Hematopoietic multipotent progenitor cell treated with erythropoietin and hydrocortisone succinate and interleukin-3 and kit ligand, for 17 days (in vitro differentiated cells): ENCODE data around the gene B4GALNT4.
"Not testable (repeated sequence)": the region's sequence is repeated elsewhere in the genome, so short reads cannot be mapped to it uniquely, and the experiment has no call there.

Experiments used
- DNase-seq: peaks from one replicate; pipeline ENCODE4 v3.0.0-alpha.2; 2015; ENCODE audit warnings: low spot score

The B4GALNT4 gene

GRCh38 chr11:422249-422656 is 53.0 kb downstream of the B4GALNT4 start:
- DNase-seq: no peak

DNA sequence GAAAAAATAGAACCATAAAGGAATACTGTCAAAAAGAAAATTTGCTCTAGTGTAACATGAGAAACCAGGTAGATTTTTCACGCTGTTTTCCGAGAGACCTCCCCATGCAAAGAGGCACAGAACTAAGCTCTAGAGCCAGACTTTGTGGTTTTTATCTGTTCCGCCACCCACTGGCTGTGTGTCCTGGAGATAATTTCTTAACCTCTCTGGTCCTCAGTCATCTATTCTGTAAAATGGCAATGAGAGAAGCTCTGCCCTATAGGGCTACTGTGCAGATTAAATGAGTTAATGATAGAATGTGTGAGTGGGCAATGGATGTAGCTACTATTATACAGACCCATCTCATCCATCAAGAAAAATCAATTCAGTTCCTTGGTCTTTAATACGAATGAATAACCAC is 54.9 kb downstream of the B4GALNT4 start:
- DNase-seq: no peak

DNA sequence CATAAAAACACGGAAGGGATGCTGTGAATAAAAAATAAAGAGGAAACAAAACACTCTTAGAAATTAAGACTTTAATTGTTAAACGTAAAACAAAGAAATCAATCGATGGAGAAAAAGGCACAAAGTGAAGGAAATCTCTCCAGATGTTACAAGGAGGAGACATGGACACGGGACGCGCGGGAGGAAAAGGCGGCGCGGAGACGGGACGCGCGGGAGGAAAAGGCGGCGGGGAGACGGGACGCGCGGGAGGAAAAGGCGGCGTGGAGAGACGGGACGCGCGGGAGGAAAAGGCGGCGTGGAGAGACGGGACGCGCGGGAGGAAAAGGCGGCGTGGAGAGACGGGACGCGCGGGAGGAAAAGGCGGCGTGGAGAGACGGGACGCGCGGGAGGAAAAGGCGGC is 55.5 kb downstream of the B4GALNT4 start:
- DNase-seq: not testable (repeated sequence)

GRCh38 chr11:425301-425700 is 56.0 kb downstream of the B4GALNT4 start:
- DNase-seq: no peak

- no peak for DNase-seq
Measured at GRCh38 chr11:426851-427250, 57.6 kb downstream of the B4GALNT4 start.

- no peak for DNase-seq
Measured at GRCh38 chr11:428295-428694, 59.0 kb downstream of the B4GALNT4 start.

GRCh38 chr11:429391-429790 is 60.1 kb downstream of the B4GALNT4 start:
- DNase-seq: no peak

DNA sequence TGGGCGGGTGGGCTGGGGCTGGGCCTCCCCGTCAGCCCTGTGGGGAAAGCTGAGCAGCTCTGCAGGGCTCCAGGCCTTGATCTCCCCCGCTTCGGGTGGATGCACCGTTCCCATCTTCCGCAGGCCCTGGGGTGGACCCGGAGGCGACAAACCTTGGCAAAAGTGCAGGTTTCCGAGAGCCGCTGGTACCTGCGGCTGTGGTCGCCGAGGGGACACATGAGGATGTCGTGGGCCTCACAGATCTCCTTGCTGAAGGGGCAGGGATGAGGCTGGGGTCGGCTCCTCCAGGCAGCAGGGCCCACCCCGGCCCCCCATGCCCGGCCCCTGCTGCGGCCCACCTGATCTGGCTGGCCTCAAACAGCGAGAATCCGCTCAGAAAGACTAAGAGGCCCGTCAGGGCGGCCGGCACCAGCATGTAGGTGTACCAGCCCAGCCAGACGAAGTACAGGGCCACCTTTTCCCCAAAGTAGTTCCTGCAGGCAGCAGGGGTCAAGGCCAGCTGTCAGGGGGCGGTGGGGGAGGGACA is 60.7 kb downstream of the B4GALNT4 start:
- DNase-seq: no peak
